A549 (cell line): Measurements from ENCODE around the gene NANS. TPM values are rescaled to one million over a fixed set of nuclear protein-coding genes. Genes with fewer than 3 reads are reported as not detected.

Experiments
- ATAC-seq, 2 experiments: fragments of 200-7000 bp in 1 of 2; fragments of >200 bp in 1 of 2; cut with Nextera tagmentation in 1 of 2; cut with Tn5 transposase in 1 of 2; 3 replicates each; pipeline versions ENCODE4 v1.8.0 to v1.9.1; 2018 to 2020; ENCODE audit warnings: mild to moderate bottlenecking in 1 of 2, moderate library complexity in 1 of 2
- CTCF ChIA-PET: fragments of 300-600 bp; sonication (Branson Sonifier 250); formaldehyde crosslinking; extraction: SDS; loops from one replicate; lab custom pipeline; 2021; ENCODE audit warnings: antibody characterized with exemption, inconsistent platforms; lab: Yijun Ruan, JAX
- POLR2A ChIA-PET: fragments of 350-600 bp; formaldehyde crosslinking; extraction: SDS; loops from one replicate; lab custom pipeline; 2021; ENCODE audit warnings: antibody characterized with exemption, inconsistent platforms; lab: Yijun Ruan, JAX
- DNase-seq, 2 experiments: peaks; one replicate each; pipeline versions ENCODE4 v3.0.0 to v3.0.0-alpha.2; 2011 to 2016; ENCODE audit warnings: low read depth in 1 of 2, low spot score in 1 of 2
- FAIRE-seq: peaks from 2 replicates; lab custom pipeline; 2011; peaks lifted over from hg19 to GRCh38; lab: Jason Lieb, UNC
- H3K27ac ChIP-seq, 2 experiments: fragments of >200 bp; sonication (Bioruptor Twin); formaldehyde crosslinking; 3 replicates each; pipeline ENCODE4 v1.5.1; 2016 to 2017
- H3K4me1 ChIP-seq: fragments of >200 bp; sonication (Bioruptor Twin); formaldehyde crosslinking; 3 replicates; pipeline ENCODE4 v1.6.1; 2016
- H3K4me2 ChIP-seq: fragments of >200 bp; sonication (Bioruptor Twin); formaldehyde crosslinking; 3 replicates; pipeline ENCODE4 v1.6.1; 2016
- H3K4me3 ChIP-seq: fragments of >200 bp; sonication (Bioruptor Twin); formaldehyde crosslinking; 3 replicates; pipeline ENCODE4 v1.5.1; 2016
- H3K9me3 ChIP-seq: fragments of >200 bp; sonication (Bioruptor Twin); formaldehyde crosslinking; 3 replicates; pipeline ENCODE4 v1.6.1; 2016
- BHLHE40 ChIP-seq: IDR thresholded peaks from 2 replicates; pipeline ENCODE4 v1.6.1; 2012; ENCODE audit warnings: low read depth, low read length, inconsistent platforms
- CHD4 ChIP-seq: fragments of 200-600 bp; sonication (generic); IDR thresholded peaks from 2 replicates; pipeline ENCODE4 v1.6.1; 2016; ENCODE audit warnings: antibody characterized with exemption, mild to moderate bottlenecking, borderline replicate concordance
- EHF ChIP-seq: fragments of 250-450 bp; sonication (Bioruptor Pico); IDR thresholded peaks from 2 replicates; pipeline ENCODE4 v1.5.0; 2020; ENCODE audit warnings: mild to moderate bottlenecking
- EHMT2 ChIP-seq: fragments of 200-600 bp; sonication (generic); IDR thresholded peaks from 2 replicates; pipeline ENCODE4 v1.6.1; 2016; ENCODE audit warnings: antibody characterized with exemption, low read depth, mild to moderate bottlenecking, moderate library complexity
- ESRRA ChIP-seq: fragments of 150-350 bp; IDR thresholded peaks from 2 replicates; pipeline ENCODE4 v1.6.1; 2014; ENCODE audit warnings: mild to moderate bottlenecking, low read length, borderline replicate concordance
- GATA3 ChIP-seq: IDR thresholded peaks from 2 replicates; pipeline ENCODE4 v1.6.1; 2012; ENCODE audit warnings: borderline replicate concordance
- HOXB13 ChIP-seq: fragments of 250-450 bp; sonication (Bioruptor Pico); IDR thresholded peaks from 2 replicates; pipeline ENCODE4 v1.5.0; 2020; ENCODE audit warnings: low read depth, mild to moderate bottlenecking, moderate library complexity
- MAFK ChIP-seq: fragments of 450-650 bp; IDR thresholded peaks from 2 replicates; pipeline ENCODE4 v1.6.1; 2014; ENCODE audit not compliant: partially characterized antibody
- MAZ ChIP-seq: fragments of 150-350 bp; IDR thresholded peaks from 2 replicates; pipeline ENCODE4 v1.6.1; 2014; ENCODE audit warnings: antibody characterized with exemption, low read depth, low read length, borderline replicate concordance
- NFE2L2 ChIP-seq: fragments of 150-350 bp; conservative IDR thresholded peaks from 2 replicates; pipeline ENCODE4 v1.6.1; 2014; ENCODE audit warnings: low read length
- NPAS2 ChIP-seq: fragments of 250-450 bp; sonication (Bioruptor Pico); IDR thresholded peaks from 2 replicates; pipeline ENCODE4 v1.8.0; 2022; ENCODE audit warnings: mild to moderate bottlenecking, moderate library complexity, borderline replicate concordance
- NR3C1 ChIP-seq: fragments of >200 bp; sonication (Bioruptor Twin); formaldehyde crosslinking; IDR thresholded peaks from 3 replicates; pipeline ENCODE4 v1.6.1; 2017
- POLR2A ChIP-seq: IDR thresholded peaks from 2 replicates; pipeline ENCODE4 v1.6.1; 2012; ENCODE audit warnings: mild to moderate bottlenecking, low read length
- RARB ChIP-seq: fragments of 250-450 bp; sonication (Bioruptor Pico); IDR thresholded peaks from 2 replicates; pipeline ENCODE4 v1.8.0; 2021; ENCODE audit warnings: mild to moderate bottlenecking, moderate library complexity
- RCOR1 ChIP-seq: fragments of 150-350 bp; IDR thresholded peaks from 2 replicates; pipeline ENCODE4 v1.6.1; 2014; ENCODE audit warnings: antibody characterized with exemption, low read length, low read depth
- RFX5 ChIP-seq: fragments of 450-650 bp; IDR thresholded peaks from 2 replicates; pipeline ENCODE4 v1.7.1; 2014; ENCODE audit warnings: antibody characterized with exemption, mild to moderate bottlenecking, moderate library complexity
- RNF2 ChIP-seq: fragments of 200-600 bp; sonication (generic); IDR thresholded peaks from 2 replicates; pipeline ENCODE4 v1.6.1; 2016; ENCODE audit warnings: low read depth, mild to moderate bottlenecking, antibody characterized with exemption, moderate library complexity, borderline replicate concordance
- SMC3 ChIP-seq: fragments of >200 bp; sonication (Bioruptor Twin); formaldehyde crosslinking; IDR thresholded peaks from 3 replicates; pipeline ENCODE4 v1.6.1; 2018; ENCODE audit warnings: inconsistent platforms
- SREBF2 ChIP-seq: fragments of 450-650 bp; IDR thresholded peaks from 2 replicates; pipeline ENCODE4 v1.6.1; 2014; ENCODE audit warnings: mild to moderate bottlenecking, moderate library complexity
- TP53 ChIP-seq: fragments of 250-450 bp; sonication (Bioruptor Pico); IDR thresholded peaks from 2 replicates; pipeline ENCODE4 v1.5.0; 2021; ENCODE audit warnings: mild to moderate bottlenecking, moderate library complexity
- ZC3H11A ChIP-seq: fragments of 450-650 bp; IDR thresholded peaks from 2 replicates; pipeline ENCODE4 v1.6.1; 2014; ENCODE audit warnings: antibody characterized with exemption, mild to moderate bottlenecking
- WGBS: methylation state at CpG from one replicate; pipeline ENCODE4 v1.1.6; 2017; ENCODE audit errors: missing lambda C conversion rate; 5-methylcytosine and 5-hydroxymethylcytosine counted together
- polyA plus RNA-seq, 4 experiments: library from polyadenylated mRNA; depleted of rRNA in 3 of 4; stranded (reverse); fragments of >200 nt; fragmentation: RNase III in 1 of 4; extraction: RNeasy Plus Mini Kit Qiagen cat#74134 plus additional on column Dnase treatment in 1 of 4; gene quantifications; 2 replicates in 3 of 4; 3 replicates in 1 of 4; pipeline ENCODE4 v1.2.3, GENCODE V29; 2011 to 2017
- TF ChIP-seq, protein P1 (sequence below): fragments of 250-450 bp; sonication (Bioruptor Pico); IDR thresholded peaks from 2 replicates; pipeline ENCODE4 v1.5.0; 2021; ENCODE audit warnings: mild to moderate bottlenecking, moderate library complexity, borderline replicate concordance
- TF ChIP-seq, protein P2 (sequence below): fragments of >200 bp; sonication (Bioruptor Twin); formaldehyde crosslinking; IDR thresholded peaks from 3 replicates; pipeline ENCODE4 v1.5.1; 2016
- TF ChIP-seq, protein P3 (sequence below): IDR thresholded peaks from 2 replicates; pipeline ENCODE4 v1.6.1; 2012

The NANS gene
- polyA plus RNA-seq, 2 of the 4 experiments (the other 2 are of a cell fraction) = 56.8 to 70.2 TPM

DNA sequence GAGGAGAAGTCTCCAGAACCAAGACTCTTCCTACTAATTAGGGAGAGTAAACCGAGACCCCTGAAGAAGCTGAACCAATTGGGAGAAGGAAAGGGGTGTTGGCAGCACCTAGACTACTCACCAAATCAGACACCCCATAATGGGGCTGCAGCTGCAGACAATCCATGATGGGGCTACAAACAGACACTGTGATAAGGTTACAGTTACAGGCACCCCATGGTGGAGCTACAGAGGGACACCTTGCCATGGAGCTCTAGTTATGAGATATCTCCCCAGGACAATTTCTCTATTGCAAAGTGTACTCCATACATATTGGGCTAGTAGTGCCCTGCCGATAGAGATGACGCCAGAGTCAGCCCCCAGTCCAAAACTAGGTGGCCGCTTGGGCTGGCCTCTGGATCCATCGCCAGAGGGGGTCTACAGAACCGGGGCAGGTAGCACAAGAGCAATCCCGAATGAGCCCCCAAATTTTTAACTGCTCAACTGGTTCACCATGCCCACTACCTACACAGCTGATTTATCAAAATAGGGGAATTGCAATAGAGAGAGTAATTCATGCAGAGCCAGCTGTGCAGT lies 2.1 kb upstream of the NANS start:
- DNase-seq = no peak
- WGBS = 83% methylated on average over 6 of the region's 7 CpGs
- H3K4me1 ChIP-seq = peaks cover 16% of the 10 kb centered on the region; the same call in 2 of the 3 replicates
- no peak overlapping the region for H3K4me2 ChIP-seq
- H3K27ac ChIP-seq = no peak overlapping the region
- no peak overlapping the region for H3K4me3 ChIP-seq
- ChIA-PET CTCF (interaction anchor here (1.1 to 1.6 kb wide), 3 partner anchors 19 to 131 kb away, joined by 3 to 7 read pairs (median 5); partner anchors contain the start of genes ANP32B and TRMO), POLR2A (no interaction called here)
- H3K9me3 ChIP-seq = no peaks in the 10 kb centered on the region
- no peak for ATAC-seq
- no peak for FAIRE-seq
- no peak for TF ChIP-seq CHD4
- no peak for TF ChIP-seq MAFK

DNA sequence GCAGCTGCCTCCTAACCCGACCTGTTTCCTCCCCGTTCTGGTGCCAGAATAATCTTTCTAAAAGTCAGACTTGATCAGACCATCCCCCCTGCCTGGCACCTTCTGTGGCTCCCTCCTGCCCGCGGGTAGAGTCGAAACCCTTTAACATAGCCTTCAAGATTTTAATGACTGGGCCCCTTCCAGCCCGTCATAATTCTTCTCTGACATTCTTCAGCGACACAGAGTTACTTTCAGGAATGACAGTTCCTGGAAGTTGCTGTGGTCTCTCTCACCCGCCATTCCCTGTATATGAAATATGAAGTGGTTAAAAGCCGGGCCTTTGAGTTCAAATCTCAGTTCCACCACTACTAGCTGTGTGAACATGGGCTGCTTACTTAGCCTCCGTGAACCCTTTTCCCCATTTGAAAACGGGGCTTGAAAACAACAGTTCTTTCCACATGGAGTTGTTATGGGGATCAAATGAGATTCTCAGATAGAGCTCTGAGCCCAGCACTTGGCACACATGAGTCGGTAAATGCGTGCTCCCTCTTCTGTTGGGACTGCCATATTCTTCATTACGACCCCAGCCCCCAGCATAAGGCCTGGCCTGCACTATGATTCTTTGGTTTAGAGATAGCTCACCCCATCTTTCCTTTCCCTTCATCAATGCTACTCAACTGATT lies 737 bp downstream of the NANS start:
- H3K4me3 ChIP-seq = peak overlapping the region; percentile 70
- peak overlapping the region; percentile 86 to 93 for H3K27ac ChIP-seq
- no peaks in the 10 kb centered on the region for H3K9me3 ChIP-seq
- 4% methylated on average over 14 of the region's 14 CpGs for WGBS
- FAIRE-seq = no peak
- peaks cover 16% of the 10 kb centered on the region; the same call in 2 of the 3 replicates for H3K4me1 ChIP-seq
- TF ChIP-seq SMC3 = no peak
- TF ChIP-seq NR3C1 = no peak
- TF ChIP-seq SREBF2 = no peak
- no peak for TF ChIP-seq TP53 (CRISPR knock-in tag)
- TF ChIP-seq RCOR1 = no peak
- no peak for TF ChIP-seq RNF2
- TF ChIP-seq, protein P1, sequence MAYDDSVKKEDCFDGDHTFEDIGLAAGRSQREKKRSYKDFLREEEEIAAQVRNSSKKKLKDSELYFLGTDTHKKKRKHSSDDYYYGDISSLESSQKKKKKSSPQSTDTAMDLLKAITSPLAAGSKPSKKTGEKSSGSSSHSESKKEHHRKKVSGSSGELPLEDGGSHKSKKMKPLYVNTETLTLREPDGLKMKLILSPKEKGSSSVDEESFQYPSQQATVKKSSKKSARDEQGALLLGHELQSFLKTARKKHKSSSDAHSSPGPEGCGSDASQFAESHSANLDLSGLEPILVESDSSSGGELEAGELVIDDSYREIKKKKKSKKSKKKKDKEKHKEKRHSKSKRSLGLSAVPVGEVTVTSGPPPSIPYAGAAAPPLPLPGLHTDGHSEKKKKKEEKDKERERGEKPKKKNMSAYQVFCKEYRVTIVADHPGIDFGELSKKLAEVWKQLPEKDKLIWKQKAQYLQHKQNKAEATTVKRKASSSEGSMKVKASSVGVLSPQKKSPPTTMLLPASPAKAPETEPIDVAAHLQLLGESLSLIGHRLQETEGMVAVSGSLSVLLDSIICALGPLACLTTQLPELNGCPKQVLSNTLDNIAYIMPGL (CRISPR knock-in tag) = no peak
- TF ChIP-seq CHD4 = no peak
- TF ChIP-seq POLR2A = no peak
- no peak for TF ChIP-seq ZC3H11A
- TF ChIP-seq HOXB13 (CRISPR knock-in tag) = no peak
- TF ChIP-seq, protein P2, sequence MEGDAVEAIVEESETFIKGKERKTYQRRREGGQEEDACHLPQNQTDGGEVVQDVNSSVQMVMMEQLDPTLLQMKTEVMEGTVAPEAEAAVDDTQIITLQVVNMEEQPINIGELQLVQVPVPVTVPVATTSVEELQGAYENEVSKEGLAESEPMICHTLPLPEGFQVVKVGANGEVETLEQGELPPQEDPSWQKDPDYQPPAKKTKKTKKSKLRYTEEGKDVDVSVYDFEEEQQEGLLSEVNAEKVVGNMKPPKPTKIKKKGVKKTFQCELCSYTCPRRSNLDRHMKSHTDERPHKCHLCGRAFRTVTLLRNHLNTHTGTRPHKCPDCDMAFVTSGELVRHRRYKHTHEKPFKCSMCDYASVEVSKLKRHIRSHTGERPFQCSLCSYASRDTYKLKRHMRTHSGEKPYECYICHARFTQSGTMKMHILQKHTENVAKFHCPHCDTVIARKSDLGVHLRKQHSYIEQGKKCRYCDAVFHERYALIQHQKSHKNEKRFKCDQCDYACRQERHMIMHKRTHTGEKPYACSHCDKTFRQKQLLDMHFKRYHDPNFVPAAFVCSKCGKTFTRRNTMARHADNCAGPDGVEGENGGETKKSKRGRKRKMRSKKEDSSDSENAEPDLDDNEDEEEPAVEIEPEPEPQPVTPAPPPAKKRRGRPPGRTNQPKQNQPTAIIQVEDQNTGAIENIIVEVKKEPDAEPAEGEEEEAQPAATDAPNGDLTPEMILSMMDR = no peak
- TF ChIP-seq BHLHE40 = no peak
- no peak for TF ChIP-seq ESRRA
- POLR2A ChIA-PET = interaction anchor here (0.6 to 2.1 kb wide), 14 partner anchors 11 to 199 kb away, joined by 3 to 17 read pairs (median 6); partner anchors contain the start of genes ANP32B, TBC1D2 and TRMO
- ATAC-seq = peak; percentile 3 to 12; a peak in 5 of 6 replicates
- DNase-seq = no peak
- CTCF ChIA-PET = interaction anchor here (0.9 to 10.9 kb wide), 5 partner anchors 16 to 206 kb away, joined by 3 to 84 read pairs (median 15); no protein-coding TSS in a partner anchor
- H3K4me2 ChIP-seq = peak overlapping the region; percentile 97

DNA sequence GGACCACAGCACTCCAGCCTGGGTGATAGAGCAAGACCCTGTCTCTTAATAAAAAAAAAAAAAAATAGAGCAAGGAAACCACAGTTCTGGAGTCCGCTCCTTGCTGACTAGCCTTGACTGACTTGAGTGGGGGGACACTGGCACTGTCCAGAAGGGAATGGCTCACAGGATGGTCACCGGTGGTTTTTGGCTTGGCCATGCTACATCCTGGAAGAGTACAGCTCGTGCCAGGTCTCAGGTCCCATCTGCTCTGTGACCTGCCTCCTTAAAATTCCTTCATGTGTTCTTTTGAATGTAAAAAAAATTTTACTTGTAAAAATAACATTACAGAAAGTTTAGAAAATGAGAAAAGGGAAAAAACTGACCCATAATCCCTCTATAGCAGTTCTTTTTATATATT lies 5.6 kb downstream of the NANS start:
- Histone ChIP-seq H3K9me3 (no peaks in the 10 kb centered on the region), H3K4me2 (no peak overlapping the region), H3K27ac (no peak overlapping the region), H3K4me1 (peaks cover 13% of the 10 kb centered on the region; the same call in 2 of the 3 replicates), H3K4me3 (no peak overlapping the region)
- WGBS = 91% methylated on average over 3 of the region's 3 CpGs
- TF ChIP-seq EHF (no peak), GATA3 (no peak), SMC3 (no peak), RNF2 (no peak), RARB (no peak), MAZ (no peak), EHMT2 (no peak), CHD4 (no peak), RFX5 (no peak), MAFK (no peak), NFE2L2 (no peak), NPAS2 (CRISPR knock-in tag) (no peak)
- TF ChIP-seq, protein P3, sequence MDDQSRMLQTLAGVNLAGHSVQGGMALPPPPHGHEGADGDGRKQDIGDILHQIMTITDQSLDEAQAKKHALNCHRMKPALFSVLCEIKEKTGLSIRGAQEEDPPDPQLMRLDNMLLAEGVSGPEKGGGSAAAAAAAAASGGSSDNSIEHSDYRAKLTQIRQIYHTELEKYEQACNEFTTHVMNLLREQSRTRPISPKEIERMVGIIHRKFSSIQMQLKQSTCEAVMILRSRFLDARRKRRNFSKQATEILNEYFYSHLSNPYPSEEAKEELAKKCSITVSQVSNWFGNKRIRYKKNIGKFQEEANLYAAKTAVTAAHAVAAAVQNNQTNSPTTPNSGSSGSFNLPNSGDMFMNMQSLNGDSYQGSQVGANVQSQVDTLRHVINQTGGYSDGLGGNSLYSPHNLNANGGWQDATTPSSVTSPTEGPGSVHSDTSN = no peak
- TF ChIP-seq, protein P1 (CRISPR knock-in tag) = no peak
- no peak for FAIRE-seq
- CTCF ChIA-PET = interaction anchor here (1.2 to 10.9 kb wide), 2 partner anchors 11 to 28 kb away, joined by 3 to 84 read pairs; no protein-coding TSS in a partner anchor
- no peak for ATAC-seq
- POLR2A ChIA-PET = no interaction called here
- no peak for DNase-seq
